H1 (cell line): ENCODE measurements around the gene LPGAT1.
"Not testable (repeated sequence)": the region's sequence is repeated elsewhere in the genome, so short reads cannot be mapped to it uniquely, and the experiment has no call there.

Source experiments
- BRCA1 ChIP-seq: IDR thresholded peaks from 2 replicates; pipeline ENCODE4 v1.6.1; 2012; ENCODE audit warnings: low read depth, low read length, improper control_type of control experiment
- CTCF ChIP-seq, 3 experiments: IDR thresholded peaks; 1 replicate in 2 of 3; 2 replicates in 1 of 3; pipeline versions ENCODE4 v1.5.1 to v1.6.1; 2011; ENCODE audit warnings: low read length in 3 of 3, mild to moderate bottlenecking in 3 of 3, inconsistent platforms in 2 of 3, low read depth in 1 of 3, moderate library complexity in 1 of 3; ENCODE audit not compliant: insufficient read depth in 1 of 3; ENCODE audit errors: control extremely low read depth in 1 of 3
- EP300 ChIP-seq, 2 experiments: IDR thresholded peaks; 1 replicate in 1 of 2; 2 replicates in 1 of 2; pipeline ENCODE4 v1.6.1; 2011 to 2012; ENCODE audit warnings: low read depth in 2 of 2, low read length in 2 of 2, mild to moderate bottlenecking in 2 of 2, borderline replicate concordance in 1 of 2, inconsistent platforms in 1 of 2, moderate library complexity in 1 of 2
- EZH2 ChIP-seq: fragments of 200-600 bp; sonication (generic); IDR thresholded peaks from 2 replicates; pipeline ENCODE4 v1.7.1; 2012; ENCODE audit warnings: low read depth, mild to moderate bottlenecking, moderate library complexity, low read length, inconsistent platforms; ENCODE audit not compliant: severe bottlenecking
- GABPA ChIP-seq: IDR thresholded peaks from 2 replicates; pipeline ENCODE4 v1.6.1; 2011; ENCODE audit warnings: mild to moderate bottlenecking, low read length, moderate library complexity, borderline replicate concordance; ENCODE audit not compliant: insufficient read depth
- POLR2A ChIP-seq, 2 experiments: IDR thresholded peaks; 1 replicate in 1 of 2; 2 replicates in 1 of 2; pipeline ENCODE4 v1.6.1; 2011; ENCODE audit warnings: low read depth in 2 of 2, low read length in 2 of 2, mild to moderate bottlenecking in 2 of 2; ENCODE audit errors: control extremely low read depth in 1 of 2
- RAD21 ChIP-seq, 2 experiments: IDR thresholded peaks in 1 of 2; conservative IDR thresholded peaks in 1 of 2; 2 replicates each; pipeline ENCODE4 v1.6.1; 2011; ENCODE audit warnings: low read depth in 2 of 2, low read length in 2 of 2, improper control_type of control experiment in 1 of 2, inconsistent platforms in 1 of 2, mild to moderate bottlenecking in 1 of 2, moderate library complexity in 1 of 2
- RNF2 ChIP-seq: fragments of 200-900, 300-1000 bp; sonication (generic); IDR thresholded peaks from 2 replicates; pipeline ENCODE4 v1.7.1; 2016; ENCODE audit warnings: borderline replicate concordance, low read depth, mild to moderate bottlenecking, antibody characterized with exemption, low read length; ENCODE audit not compliant: poor library complexity, severe bottlenecking; ENCODE audit errors: missing control alignments
- SIN3A ChIP-seq, 2 experiments: IDR thresholded peaks in 1 of 2; conservative IDR thresholded peaks in 1 of 2; 2 replicates each; pipeline ENCODE4 v1.6.1; 2011 to 2012; ENCODE audit warnings: low read length in 2 of 2, improper control_type of control experiment in 1 of 2, low read depth in 1 of 2, mild to moderate bottlenecking in 1 of 2
- SIRT6 ChIP-seq: IDR thresholded peaks from one replicate; pipeline ENCODE4 v1.7.1; 2012; ENCODE audit warnings: low read length, inconsistent platforms
- TAF1 ChIP-seq: IDR thresholded peaks from 2 replicates; pipeline ENCODE4 v1.6.1; 2011; ENCODE audit warnings: mild to moderate bottlenecking, low read depth, low read length
- YY1 ChIP-seq: IDR thresholded peaks from 2 replicates; pipeline ENCODE4 v1.6.1; 2011; ENCODE audit warnings: low read depth, mild to moderate bottlenecking, low read length

DNA sequence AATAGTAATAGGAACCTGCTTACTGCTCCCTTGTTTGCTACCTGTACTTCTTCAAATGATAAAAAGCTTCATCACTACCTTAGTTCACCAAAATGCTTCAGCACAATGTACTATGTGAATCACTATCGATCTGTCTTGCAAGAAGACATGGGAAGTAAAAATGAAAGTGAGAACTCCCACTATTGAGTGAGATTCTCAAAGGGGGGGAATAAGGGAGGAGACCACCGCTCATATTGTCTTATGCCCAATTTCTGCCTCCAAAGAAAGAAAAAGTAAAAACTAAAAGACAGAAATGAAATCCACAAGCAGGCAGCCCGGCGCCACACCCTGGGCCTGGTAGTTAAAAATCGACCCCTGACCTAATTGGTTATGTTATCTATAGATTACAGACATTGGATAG is 136.7 kb downstream of the LPGAT1 start:
- not testable (repeated sequence) for TF ChIP-seq CTCF (IDR thresholded peaks at IDR 0.05; ENCODE audit: control extremely low read depth in 1 of 3, insufficient read depth in 1 of 3, low read depth in 1 of 3, low read length in 3 of 3); RNF2; EP300 (IDR thresholded peaks at IDR 0.05; ENCODE audit: borderline replicate concordance in 1 of 2, low read depth in 2 of 2, low read length in 2 of 2); RAD21 (IDR thresholded peaks at IDR 0.05 in 1 of 2, conservative IDR thresholded peaks at IDR 0.05 in 1 of 2; ENCODE audit: low read depth in 2 of 2, low read length in 2 of 2); BRCA1; TAF1; POLR2A (IDR thresholded peaks at IDR 0.05; ENCODE audit: control extremely low read depth in 1 of 2, low read depth in 2 of 2, low read length in 2 of 2); SIN3A (conservative IDR thresholded peaks at IDR 0.05 in 1 of 2, IDR thresholded peaks at IDR 0.05 in 1 of 2; ENCODE audit: low read depth in 1 of 2, low read length in 2 of 2); GABPA; EZH2; YY1; SIRT6
